Fibroblast of the conjunctiva (primary cell): ENCODE data around the gene ITGA8.
"Not testable (repeated sequence)": the region's sequence is repeated elsewhere in the genome, so short reads cannot be mapped to it uniquely, and the experiment has no call there.

Source experiments
- DNase-seq: peaks from one replicate; pipeline ENCODE4 v3.0.0-alpha.2; 2010; ENCODE audit warnings: low read depth

The ITGA8 gene

DNA sequence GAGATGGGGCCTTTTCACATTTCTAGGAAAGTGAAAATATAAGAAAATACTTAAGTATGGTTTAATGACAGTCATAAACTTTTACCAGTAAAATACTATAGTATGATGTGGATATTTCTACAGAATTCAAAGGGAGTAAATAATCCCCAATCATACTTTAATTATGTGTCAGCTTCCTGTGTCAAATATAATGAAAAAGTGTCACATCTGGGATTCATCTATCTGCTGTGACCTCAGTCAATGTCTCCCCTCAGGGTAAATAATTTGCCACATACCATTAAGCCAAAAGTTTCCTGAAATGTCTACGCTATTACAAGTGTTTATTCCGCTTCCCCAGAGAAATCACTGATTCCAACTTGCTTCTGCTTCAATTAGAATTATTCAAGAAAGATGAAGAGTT, 110.5 kb downstream of the ITGA8 start:
- DNase-seq: no peak

DNA sequence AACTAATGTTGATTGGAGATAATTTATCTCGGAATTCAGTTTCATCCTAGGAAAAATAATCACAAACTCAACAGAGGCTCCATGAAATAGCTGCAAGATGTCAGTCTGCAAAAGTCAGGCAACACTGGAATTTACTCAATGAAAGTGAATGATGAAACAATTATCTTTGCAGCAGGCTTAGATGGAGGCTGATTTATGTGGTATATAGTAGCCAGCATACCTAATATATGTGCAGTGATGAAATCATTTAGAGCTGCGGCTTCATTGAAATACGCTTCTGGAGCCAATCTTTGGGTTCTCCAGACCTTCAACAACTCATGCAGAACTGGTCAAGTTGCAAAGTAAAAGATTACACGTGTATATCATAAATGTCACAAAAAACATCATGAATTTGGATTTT, 113.3 kb downstream of the ITGA8 start:
- no peak for DNase-seq

DNA sequence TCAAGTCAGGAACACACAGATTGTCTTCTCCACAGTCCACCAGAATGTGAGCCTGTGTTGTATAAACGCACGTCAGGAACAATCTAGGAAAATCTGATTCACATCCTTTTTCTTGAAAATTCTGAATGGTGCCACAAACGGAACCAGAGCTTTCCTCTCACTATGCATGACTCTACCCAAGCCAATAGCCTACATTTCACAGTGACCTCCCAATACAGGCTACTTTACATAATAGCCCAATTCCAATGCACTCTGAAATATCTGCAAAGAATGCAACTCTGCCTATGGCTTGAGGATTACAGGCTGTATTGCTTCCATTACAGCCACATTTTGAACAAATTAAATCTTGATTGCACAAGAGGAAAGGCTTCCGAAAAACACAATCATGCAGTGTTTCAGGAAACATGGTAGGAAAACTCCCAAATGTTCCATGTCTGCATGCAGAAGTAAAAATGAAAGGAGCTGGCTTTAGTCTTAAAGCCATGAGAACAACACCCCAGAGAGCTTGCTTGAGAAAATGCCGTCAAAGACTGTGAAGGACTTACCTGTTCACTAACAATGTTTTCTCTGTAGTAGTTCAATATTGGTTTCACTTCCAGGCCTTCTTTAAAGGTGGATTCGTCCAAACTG, 113.9 kb downstream of the ITGA8 start:
- no peak for DNase-seq

DNA sequence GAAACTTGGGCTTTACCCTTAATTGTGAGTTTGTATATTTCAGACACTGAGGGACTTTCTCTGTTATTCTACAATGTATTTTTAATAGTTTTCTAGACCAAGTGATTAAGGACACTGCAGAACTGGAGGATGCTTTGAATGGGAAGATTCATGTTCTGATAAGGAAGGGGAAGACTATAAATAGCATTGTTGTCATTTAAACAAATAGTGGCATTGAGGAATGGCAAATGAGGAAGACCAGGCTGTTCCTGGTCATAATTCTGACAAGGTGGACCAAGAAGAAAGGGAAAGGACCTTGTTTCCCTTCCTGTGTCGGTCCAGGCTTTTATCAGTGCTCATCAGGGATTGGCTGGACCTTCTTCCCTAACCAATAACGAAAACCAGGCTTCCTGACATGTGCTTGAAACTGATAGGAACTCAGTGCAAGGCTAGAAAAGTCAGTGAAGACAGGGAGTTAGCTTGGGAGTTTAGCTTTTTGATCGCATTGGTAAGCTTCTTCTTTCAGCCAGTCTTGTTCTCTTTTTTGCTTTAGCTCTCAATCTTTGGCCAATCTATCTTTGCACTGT, 116.2 kb downstream of the ITGA8 start:
- no peak for DNase-seq

DNA sequence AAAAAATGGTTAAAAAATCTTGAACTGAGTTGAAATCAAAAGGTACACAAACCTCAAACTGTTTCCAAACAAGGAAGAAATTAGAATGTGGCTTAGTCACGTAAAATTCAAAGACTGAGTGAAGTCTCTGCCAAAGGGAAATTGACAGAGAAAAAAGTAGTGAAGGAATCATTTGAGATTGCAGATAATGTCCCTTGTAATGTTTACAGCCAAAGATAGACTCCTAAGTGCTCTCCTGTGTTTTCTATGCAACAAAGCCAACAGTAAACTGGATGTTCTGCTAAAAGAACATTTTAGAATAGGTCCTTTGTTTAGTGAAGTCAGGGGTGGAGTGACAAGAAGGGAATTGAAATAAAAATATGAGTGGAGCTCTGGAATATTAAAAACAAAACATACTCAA, 117.9 kb downstream of the ITGA8 start:
- DNase-seq: no peak

DNA sequence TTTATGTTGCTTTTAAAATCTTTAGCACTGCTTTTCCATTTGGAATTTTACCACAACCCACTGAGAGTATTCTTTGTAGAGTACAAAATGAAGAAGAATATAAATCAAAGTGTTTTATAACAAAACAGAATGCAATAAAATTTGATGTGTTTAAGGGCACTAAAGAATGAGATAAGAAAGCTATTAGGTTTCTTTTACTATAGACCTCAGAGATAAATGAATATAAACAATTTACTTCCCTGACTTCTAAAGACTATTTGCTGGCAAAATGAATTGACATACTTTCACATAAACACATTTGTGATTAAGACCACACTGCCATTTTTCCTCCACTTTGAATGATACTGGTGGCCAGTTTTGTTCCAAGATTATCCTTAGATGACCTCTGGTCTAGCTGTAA, 124.5 kb downstream of the ITGA8 start:
- no peak for DNase-seq

DNA sequence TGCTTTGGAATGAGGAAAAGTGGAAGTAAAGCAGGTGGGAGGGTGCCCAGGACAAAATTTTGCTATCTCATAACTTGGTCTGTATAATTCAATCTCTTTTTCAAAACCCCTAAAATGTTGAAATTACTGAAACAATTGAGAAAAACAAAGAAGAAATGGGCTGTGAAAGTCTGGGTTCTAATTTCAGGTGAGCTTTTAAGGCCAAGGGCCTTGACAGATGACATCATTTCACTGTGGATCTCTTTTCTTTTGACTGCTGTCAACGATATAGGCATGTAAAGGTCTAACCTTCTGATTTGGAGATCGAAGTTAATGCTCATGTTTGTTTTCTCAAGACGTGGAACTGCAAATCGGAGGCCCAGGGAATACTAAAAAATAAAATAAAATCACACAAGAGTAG, 127.8 kb downstream of the ITGA8 start:
- DNase-seq: no peak

DNA sequence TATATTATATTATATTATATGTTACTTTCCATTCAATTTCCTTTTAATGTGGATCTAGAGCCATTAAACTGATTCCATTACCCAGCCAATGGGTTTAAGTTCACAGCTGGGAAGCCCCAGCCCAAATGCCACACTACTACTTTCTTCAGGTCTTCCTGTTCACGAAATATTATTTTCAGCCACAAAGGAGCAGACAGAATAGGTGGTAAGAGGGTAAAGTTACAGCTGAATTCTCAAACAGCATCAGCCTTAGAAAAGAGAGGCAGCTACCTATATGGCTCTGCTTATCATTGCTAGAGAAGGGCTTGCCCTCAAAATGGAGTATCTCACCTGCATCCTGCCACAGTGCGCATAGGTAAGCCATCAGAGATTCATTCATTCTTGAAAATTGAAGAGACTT, 128.3 kb downstream of the ITGA8 start:
- no peak for DNase-seq

DNA sequence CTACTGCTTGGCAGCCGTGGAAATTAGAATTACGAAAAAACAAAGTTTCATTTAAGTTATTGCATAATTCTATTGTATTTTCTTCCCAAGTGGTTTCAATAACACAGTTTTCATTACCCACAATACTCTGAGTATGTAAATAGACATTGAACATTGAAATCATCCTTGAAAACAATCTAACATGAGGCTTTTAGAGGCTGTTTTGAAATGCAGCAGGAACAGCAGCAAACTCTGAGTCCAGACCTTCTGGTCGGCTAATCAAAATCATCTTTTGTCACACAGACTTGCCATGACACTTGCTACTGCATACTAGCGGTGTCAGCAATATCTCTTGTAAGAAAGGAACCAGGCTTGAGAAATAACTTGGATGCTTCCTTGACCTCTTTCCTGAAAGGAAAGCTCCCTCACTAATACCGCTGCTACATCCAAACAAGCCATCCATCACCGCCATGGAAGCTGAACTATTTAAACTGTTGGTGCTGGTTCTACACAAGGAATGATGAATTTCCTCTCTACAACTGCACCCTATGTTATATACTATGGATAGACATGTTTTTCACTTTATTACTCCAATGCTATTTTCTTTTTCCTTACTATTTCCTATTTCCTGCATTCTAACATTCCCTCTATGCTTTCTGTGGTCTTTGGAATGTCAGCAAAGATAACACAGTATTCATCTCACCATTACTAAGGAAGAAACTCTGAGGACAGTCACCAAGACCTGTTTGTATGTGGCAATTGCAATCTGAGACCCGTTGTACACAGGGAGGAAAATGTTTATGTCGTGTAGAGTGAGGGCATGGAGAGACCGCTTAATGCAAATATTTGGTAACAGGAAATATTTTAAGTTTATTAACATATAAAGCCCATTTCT, 130.8 kb downstream of the ITGA8 start:
- no peak for DNase-seq

DNA sequence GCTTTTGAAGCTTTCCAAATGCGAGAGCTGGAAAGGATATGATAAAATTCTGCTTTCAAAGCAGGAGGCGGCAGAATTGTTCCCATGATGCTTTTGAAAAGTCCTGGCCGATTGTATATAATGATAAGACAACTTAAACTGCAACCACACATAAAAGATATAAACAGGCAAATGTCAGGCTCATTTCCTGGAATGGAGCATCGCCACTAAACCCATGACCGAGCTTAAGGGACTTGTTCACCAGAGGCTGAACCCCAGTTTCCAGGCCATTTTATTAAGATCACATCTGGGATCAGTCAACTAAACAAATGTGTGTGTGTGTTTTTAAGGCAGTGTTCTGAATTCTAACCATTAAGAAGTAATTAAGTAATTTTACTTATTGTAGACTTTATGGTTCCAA, 131.6 kb downstream of the ITGA8 start:
- no peak for DNase-seq

DNA sequence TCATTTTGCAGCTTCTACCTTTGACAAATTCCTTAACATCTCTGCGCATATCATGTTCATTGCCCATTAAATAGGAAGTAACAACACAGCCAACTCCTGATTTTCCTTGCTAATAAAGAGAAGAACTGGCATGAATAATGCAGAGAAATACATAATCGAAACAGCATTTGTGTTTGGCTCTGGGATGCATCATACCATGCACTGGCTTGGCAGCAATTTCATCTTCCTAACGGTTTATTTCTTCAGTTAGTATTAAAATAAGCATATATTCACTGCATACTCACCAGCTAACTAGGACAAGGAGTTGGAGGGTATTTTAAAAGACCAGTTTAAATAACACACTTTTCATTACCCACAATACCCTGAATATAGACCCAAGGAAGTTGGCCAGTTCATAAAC, 132.5 kb downstream of the ITGA8 start:
- no peak for DNase-seq

DNA sequence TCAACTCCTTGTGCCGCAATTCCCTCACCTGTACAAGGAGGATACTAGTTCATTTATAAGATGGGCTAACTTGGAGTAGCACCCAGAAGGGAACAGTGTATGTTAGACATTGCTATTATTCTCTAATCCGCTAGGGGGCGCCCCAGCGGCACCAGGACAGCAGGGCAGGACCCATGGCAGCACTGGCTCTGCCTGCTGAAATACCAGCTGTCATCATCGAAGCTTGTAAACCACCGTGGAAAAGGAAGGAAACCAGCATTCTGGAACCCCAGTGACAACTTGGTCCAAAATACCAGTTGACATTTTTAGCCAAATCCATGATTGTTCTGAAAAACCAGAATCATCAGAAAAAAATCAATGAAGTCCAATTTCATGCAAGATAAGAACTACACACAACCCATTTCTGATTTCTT, 134.4 kb downstream of the ITGA8 start:
- peak; percentile 52 for DNase-seq

DNA sequence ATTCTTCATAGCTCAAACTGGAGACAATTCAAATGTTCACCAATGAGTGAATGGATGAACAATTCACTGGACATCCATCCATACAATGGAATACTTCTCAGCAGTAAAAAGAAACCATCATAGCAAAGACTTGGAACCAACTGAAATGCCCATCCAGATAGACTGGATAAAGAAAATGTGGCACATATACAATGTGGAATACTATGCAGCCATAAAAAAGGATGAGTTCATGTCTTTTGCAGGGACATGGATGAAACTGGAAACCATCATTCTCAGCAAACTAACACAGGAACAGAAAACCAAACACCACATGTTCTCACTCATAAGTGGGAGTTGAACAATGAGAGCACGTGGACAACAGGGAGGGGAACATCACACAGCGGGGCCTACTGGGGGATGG, 136.8 kb downstream of the ITGA8 start:
- not testable (repeated sequence) for DNase-seq

DNA sequence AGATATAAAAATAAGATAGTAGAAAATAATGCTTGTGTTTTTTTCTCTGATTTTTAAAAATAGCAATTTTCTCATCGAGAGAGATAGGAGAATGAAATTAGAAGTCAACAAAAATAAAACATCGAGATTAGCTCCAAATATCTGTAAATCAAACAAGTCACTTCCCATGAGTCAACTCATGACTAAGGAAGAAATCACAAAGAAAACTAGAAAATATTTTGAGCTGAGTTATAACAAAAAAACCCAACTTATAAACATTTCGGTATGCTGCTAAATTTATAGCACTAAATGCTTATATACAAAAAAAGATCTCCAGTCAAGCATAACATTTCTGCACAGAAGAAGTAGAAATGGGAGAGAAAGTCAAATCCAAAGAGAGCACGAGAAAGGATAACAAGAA, 140.1 kb downstream of the ITGA8 start:
- DNase-seq: no peak

DNA sequence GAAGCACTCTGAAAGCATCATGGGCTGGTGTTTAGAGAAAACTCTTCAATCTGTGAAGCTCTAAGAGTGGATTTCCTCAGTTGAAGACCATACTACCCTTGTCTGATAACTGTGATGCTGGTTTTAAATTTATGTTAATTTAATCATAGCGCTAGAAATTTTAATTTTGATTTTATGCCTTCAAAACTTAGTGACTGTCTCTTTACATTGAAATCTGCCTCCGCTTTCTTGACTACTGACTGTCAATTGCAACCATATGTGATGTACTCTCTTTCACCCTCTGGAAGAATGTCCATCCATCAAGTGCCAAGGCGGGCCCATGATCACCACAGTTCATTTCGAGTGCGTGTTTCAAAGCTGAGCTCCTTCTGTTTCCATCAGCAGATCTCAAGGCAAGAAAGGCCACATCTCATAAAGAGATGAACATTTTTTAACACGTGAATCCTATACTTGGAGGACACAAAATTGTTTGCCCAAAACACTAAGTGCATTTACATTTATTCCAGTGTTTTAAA, 147.1 kb downstream of the ITGA8 start:
- no peak for DNase-seq

DNA sequence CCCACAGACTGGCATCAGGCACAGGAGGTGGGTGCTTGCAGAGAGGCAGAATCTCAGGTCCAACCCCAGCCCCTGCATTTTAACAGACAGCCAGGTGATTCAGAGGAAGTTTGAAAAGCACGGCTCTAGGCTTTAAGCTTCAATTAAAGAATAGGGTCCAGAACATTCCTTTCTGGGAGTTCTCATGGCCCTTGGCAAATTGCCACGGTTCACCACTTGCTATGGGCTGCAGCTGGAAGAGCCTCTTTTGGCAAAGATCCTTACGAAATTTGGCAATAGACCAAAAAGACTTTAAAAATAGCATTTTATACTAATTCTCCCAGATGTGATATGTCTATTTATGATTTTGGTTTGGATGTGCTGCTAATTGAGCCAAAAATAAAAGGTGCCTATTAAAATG, 148.1 kb downstream of the ITGA8 start:
- peak; percentile 64 for DNase-seq

DNA sequence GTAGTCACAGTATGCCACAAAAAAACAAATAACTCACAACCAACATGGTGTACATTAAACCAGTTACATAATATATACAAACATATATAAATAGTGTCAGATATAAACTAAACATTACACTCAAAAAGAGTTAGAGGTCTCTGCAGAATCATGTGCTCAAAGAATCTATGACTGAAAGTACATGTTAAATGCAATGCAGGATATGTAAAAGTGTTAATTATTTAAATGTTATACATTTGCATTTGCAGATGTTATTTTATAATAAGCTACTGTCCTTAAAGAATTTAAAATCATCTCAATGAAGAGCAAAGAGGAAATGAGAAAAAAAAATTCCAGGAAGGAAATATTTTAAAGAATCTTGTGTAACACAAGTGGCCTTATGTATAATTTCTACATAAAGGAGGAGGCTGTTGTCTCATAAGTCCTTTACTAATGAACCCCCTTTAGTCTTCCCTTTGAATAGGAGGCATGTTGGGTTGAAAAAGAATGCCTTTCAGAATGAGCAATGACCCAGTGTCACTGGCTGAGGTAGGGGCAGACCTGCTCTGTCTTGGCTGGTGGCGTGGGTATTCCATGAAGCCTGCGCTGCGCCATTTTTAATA, 148.9 kb downstream of the ITGA8 start:
- no peak for DNase-seq

DNA sequence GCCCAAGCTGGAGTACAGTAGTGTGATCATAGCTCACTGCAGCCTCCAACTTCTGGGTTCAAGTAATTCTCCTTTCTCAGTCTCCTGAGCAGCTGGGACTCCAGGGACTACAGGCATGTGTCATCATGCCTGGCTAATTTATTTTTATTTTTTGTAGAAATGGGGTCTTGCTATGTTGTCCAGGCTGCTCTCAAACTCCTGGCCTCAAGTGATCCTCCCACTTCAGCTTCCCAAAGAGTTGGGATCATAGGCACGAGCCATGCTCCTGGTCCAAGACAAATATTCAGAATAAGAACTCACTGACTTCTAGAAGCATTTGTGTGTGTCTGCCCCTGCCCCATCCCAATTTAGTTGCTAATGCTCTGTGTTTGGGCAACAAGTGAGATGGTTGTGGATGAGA, 151.8 kb downstream of the ITGA8 start:
- DNase-seq: no peak

DNA sequence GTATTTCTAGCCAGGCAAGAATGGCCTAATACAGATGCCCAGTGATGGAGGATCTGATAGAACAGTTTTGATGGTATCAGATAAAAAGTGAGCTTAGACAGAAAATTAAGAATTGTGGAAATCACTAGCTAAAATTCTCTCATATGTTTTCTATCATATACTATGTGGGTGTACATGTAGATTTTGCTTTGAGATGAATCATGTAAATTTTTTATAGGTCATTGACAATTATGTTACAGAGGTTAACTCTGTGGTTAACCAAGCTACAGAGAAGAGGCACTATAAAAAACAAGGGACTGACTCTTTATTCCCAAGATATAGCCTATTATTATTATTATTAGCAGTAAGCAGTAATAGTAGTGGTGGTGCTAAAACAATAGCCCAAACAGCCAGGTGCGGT, 156.5 kb downstream of the ITGA8 start:
- no peak for DNase-seq

DNA sequence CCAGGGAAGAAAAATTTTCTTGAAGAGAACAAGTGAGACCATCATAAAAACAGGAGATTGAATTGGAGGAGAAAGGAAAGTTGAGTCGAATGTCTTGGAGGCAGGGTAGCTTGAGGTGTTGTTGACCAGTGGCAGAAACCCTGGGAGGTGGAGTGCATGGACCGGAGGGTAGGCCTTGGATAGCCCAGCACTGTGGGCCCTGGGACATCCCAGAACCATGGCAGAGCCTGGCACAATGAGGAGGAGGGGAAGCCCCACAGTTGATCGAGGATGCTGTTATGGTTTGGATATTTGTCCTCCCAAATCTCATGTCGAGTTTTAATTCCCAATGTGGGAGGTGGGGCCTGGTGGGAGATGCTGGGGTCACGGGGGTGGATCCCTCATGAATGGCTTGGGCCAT, 157.1 kb downstream of the ITGA8 start:
- DNase-seq: no peak

DNA sequence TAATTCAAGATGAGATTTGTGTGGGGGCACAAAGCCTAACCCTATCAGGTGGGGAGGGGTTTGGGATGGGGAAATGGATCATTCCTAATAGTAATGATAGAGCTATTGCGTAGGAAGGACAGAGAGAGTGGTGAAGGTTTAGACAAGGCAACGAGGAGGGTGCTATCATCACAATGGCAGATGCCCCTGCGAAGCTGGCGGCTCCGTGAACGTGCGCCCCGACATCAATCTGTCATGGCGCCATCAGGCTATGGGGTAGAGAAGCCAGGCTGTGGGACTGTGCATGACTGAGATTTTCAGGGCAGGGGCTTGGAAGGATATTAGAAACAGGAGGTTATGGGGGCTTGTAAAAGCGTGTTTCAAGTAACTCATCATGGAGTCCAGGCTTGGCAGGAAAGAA, 157.6 kb downstream of the ITGA8 start:
- no peak for DNase-seq

DNA sequence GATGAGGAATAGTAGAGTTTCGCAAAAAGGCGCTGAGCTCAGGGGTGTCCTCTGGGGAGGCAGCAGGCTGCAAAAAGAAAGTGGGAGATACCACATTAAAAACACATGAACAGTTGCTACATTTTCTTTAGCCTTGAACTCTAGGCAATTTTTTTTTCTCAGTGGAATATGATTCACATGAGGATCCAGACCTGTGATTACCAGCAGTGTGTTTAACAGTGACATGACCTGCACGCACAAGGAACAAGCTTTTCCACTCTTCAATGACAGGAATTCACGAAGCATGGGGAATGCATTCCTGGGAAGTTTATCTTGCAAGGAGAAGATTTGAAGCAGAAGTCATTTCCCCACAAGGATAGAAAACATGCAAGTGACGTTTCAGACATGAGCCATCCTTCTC, 161.6 kb downstream of the ITGA8 start:
- no peak for DNase-seq

DNA sequence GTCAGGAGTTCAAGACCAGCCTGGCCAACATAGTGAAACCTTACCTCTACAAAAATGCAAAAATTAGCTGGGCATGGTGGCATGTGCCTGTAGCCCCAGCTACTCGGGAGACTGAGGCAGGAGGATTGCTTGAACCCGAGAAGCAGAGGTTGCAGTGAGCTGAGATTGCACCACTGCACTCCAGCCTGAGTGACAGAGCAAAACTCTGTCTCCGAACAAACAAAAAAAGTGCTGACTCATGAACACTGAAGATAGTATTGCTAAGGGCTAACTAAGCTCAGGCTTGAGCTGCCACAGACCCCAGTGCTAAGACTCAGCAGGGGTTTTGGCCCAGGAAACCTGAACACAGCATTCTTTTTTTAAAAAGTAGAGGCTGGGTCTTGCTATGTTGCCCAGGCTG, 162.6 kb downstream of the ITGA8 start:
- DNase-seq: not testable (repeated sequence)
